DMS153 treated with DMSO at 0.1 percent for 48 hours (cell line): ENCODE results near the gene EVI5L.
"Not testable (repeated sequence)": the region's sequence is repeated elsewhere in the genome, so short reads cannot be mapped to it uniquely, and the experiment has no call there.

Experiments used
- DNase-seq: peaks from one replicate; lab custom pipeline; 2025; ENCODE audit not compliant: unreplicated experiment; lab: John Stamatoyannopoulos, UW

Gene EVI5L

GRCh38 chr19:7871437-7872305 lies 41.7 kb downstream of the EVI5L start:
- peak; percentile 95 for DNase-seq

- no peak for DNase-seq
Measured at GRCh38 chr19:7872306-7873204, 42.5 kb downstream of the EVI5L start.

- no peak for DNase-seq
Measured at GRCh38 chr19:7873304-7874075, 43.5 kb downstream of the EVI5L start.

DNA sequence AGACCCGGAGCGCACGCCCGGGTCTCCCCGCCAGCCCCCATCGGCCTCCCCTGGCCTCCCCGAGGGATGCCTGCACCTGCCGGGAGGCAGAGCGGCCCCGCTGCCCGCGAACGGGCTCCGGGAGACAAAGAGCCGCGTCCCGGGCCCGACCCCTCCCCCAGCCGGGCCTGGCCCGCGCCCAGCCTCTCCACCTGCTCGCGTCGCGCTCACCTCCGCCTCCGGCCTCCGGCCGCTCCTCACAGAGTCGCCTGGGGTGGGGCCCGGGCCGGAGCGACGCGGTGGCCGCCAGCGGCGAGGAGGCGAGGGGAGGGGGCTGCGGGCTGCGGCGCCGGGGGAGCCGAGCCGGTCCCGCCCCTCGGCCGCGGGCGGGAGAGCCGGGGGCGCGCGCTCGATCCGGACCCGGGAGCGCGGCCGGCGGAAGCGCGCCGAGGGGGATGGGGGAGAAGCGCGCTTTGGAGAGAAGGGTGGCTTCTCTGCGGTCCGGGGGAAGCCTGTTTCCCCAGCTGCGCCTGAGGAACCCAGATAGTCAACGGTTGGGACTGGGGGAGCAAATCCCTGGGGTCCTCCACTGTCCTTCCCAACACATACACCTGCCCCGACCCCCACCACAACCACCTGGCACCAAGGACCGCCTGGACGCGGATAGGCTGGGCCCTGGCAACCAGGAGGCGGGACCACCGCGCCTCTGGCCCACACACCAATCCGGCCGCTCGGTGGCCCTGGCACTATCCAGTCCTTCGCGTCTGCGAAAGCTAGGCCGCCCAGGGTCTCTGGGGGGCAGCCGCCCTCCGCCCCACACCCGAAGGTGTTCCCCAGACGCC lies 44.3 kb downstream of the EVI5L start, which contains the start of gene PRR36:
TSS of gene PRR36 (minus strand) at position 315 of the 821 bp plus-strand sequence. CDS start 701 bp downstream, outside the sequence.
- peak; percentile 79 for DNase-seq

- DNase-seq = no peak
Measured at GRCh38 chr19:7874897-7875273, 44.9 kb downstream of the EVI5L start.

DNA sequence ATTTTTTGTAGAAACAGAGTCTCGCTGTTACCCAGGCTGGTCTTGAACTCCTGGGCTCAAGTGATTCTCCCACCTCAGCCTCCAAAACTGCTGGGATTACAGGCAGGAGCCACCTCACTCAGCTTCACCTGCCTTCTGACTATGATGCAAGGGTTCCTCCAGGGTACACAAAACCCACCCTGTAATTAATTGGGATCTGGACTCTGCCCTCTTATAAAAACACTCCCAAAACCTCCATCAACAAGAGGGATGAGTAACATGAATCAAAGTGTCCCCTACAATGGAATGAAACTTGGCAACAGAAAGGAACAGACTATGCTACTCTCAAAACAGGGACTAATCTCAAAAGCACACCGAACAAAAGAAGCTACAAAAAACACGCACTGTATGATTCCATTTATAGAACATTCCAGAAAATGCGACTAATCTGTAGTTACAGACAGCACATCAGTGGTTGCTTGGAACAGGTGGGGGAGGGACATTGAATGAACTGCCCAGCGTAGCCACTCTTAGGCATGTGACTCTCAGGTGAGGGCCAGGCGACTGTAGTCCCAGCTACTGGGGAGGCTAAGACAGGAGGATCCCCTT lies 47.3 kb downstream of the EVI5L start:
- no peak for DNase-seq

- DNase-seq = no peak
Measured at GRCh38 chr19:7879111-7879807, 49.2 kb downstream of the EVI5L start.

DNA sequence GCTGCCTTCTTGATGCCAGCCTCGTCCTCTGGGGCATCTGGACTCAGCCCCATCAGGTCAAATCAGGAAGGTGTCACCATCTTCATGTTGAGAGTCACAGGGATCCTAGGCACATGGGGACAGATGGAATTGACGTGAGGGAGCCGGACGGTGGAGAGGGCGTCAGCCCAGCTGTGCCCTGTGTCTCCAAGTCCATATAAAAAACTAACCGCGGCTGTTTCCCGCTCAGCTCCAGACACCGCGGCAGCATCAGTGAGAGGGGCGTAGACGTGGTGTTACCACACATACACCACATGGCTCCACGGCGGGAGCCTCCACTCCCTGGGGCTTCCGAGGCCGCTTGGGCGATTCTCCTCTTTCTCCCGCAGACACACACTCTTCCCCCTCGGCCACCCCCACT lies 49.8 kb downstream of the EVI5L start:
- no peak for DNase-seq

GRCh38 chr19:7881910-7882309 lies 51.9 kb downstream of the EVI5L start:
- no peak for DNase-seq

DNA sequence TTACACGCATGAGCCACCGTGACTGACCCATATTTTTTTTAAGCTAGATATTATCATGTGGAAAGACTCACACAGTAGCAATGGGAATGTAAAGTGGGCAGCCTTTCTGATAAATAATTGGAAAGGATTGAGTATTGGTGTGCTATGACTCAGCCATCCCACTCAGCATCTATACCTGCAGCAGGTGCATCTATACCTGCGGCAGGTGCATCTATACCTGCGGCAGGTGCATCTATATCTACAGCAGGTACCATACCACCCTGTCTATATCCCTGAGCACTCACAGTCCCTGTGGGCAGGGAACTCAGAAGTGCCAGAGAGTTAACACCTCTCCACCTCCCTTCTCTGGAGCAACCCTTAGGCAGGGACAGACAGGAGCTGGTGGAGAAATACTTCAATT lies 53.1 kb downstream of the EVI5L start:
- DNase-seq = no peak

- no peak for DNase-seq
Measured at GRCh38 chr19:7883796-7884570, 54.0 kb downstream of the EVI5L start.

GRCh38 chr19:7885818-7886217 lies 55.8 kb downstream of the EVI5L start:
- no peak for DNase-seq

GRCh38 chr19:7887408-7888144 lies 57.6 kb downstream of the EVI5L start:
- no peak for DNase-seq

DNA sequence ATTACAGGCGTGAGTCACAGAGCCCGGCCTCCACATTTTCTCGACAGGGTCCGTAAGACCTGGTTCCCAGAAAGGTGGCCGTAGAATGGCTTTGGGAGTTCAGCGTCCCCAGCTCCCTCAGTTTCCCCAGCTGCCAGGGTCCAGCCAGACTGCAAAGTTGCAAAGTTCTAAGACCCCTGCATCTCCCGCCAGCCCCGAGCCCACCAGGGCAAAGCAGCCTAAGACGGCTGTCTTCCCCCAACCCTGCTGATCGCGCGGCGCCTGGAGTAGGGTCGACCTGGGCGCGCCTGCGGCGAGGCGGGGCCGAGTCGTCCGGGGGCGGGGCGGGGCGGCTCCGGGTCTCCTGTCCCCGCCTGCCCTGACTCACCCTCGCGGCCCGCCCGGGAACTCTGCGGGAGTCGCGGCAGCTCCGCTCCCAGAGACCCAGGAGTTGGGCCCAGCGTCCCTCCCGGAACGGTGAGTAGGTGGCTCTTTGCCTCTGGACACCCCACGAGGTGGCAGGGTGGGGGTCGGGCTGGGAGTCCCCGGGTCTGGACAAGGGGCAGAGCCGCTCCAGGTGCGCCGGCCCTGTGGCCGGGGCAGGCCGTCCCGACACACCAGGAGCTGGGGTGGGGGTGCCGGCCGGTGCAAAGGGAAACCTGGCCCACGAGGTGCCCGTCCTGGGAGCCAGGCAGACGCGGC lies 58.3 kb downstream of the EVI5L start, which contains the start of gene LRRC8E:
TSS of gene LRRC8E (plus strand) at position 366 of the 681 bp plus-strand sequence. CDS start 7,094 bp downstream, outside the sequence.
- no peak for DNase-seq

DNA sequence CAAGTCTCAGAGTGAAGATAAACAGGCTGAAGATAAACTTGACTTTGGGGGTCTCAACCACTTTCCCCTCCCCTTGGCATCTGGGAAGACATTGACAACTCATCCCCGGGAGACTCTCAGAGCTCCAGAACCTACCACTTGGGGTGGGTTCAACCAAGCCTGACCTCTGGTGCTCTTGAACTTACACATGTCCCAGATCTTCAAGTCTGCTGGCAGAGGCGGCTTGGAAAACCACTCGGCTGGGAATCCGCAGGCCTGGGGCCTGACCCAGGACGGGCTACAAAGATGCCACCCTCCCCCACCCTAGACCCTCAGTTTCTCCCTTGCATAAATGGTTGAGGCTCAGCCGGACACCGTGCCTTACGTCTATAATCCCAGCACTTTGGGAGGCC lies 58.8 kb downstream of the EVI5L start:
- DNase-seq = no peak

DNA sequence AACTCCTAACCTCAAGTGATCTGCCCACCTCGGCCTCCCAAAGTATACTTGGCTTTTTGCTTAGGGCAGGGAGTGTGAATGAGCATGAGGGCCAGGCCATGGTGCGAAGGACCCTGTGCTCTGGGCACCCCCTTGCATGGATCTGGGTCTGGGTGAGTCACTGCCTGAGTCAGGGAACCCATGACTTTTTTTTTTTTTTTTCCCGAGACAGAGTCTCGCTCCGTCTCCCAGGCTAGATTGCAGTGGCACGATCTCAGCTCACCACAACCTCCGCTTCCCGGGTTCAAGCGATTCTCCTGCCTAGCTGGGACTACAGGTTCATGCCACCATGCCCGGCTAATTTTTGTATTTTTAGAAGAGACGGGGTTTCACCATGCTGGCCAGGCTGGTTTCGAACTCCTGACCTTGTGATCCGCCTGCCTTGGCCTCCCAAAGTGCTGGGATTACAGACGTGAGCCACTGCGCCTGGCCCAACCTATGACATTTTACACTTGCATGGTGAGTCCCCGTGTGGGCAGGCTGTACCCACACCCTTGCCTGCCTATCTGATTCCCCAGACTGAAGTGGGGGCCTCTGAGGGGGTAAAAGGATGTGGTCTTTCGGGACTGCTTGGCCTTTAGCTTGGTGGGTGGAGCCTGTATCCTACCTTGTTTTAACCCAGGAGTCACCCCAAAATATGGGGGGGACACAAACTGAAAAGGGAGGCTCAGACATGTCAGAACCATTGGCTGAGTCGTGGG lies 63.5 kb downstream of the EVI5L start:
- DNase-seq = not testable (repeated sequence)
